Endodermal cell (in vitro differentiated cells): Measurements from ENCODE around the gene SH3PXD2A. TPM values are rescaled to one million over a fixed set of nuclear protein-coding genes. Genes with fewer than 3 reads are reported as not detected.

ENCODE experiments used
- DNase-seq: peaks from one replicate; pipeline ENCODE4 v3.0.0-alpha.2; 2017
- H3K27ac ChIP-seq: 2 replicates; pipeline ENCODE4 v1.5.1; 2013; ENCODE audit warnings: mild to moderate bottlenecking, low read depth, low read length, moderate library complexity
- H3K27me3 ChIP-seq: 2 replicates; pipeline ENCODE4 v1.6.1; 2013; ENCODE audit warnings: mild to moderate bottlenecking, low read length, moderate library complexity; ENCODE audit not compliant: insufficient read depth, control insufficient read depth, poor library complexity, severe bottlenecking
- H3K36me3 ChIP-seq: 2 replicates; pipeline ENCODE4 v1.7.0; 2013; ENCODE audit warnings: mild to moderate bottlenecking, low read length, moderate library complexity; ENCODE audit not compliant: control insufficient read depth, insufficient read depth
- H3K4me1 ChIP-seq: one replicate; pipeline ENCODE4 v1.7.0; 2013; ENCODE audit warnings: low read length; ENCODE audit not compliant: control insufficient read depth, insufficient read depth
- H3K4me3 ChIP-seq: 2 replicates; pipeline ENCODE4 v1.5.1; 2013; ENCODE audit warnings: mild to moderate bottlenecking, low read length, moderate library complexity
- H3K9ac ChIP-seq: 2 replicates; pipeline ENCODE4 v1.6.1; 2013; ENCODE audit warnings: mild to moderate bottlenecking, low read length, moderate library complexity; ENCODE audit not compliant: poor library complexity, severe bottlenecking; ENCODE audit errors: extremely low read depth
- H3K9me3 ChIP-seq: 2 replicates; pipeline ENCODE4 v1.6.1; 2013; ENCODE audit warnings: mild to moderate bottlenecking, low read length, moderate library complexity; ENCODE audit not compliant: control insufficient read depth
- H3K27ac Mint-ChIP-seq: 2 replicates; pipeline ENCODE4 v1.8.0; 2020; ENCODE audit warnings: mixed read lengths
- H3K27me3 Mint-ChIP-seq: 2 replicates; pipeline ENCODE4 v1.8.0; 2021; ENCODE audit warnings: mild to moderate bottlenecking, mixed read lengths; ENCODE audit not compliant: insufficient read depth
- H3K36me3 Mint-ChIP-seq: 2 replicates; pipeline ENCODE4 v1.8.0; 2020; ENCODE audit warnings: low read depth, mixed read lengths
- H3K4me1 Mint-ChIP-seq: 2 replicates; pipeline ENCODE4 v1.8.0; 2020; ENCODE audit warnings: mixed read lengths
- H3K4me3 Mint-ChIP-seq: 2 replicates; pipeline ENCODE4 v1.8.0; 2020; ENCODE audit warnings: mild to moderate bottlenecking, moderate library complexity, mixed read lengths
- H3K9me3 Mint-ChIP-seq: 2 replicates; pipeline ENCODE4 v1.8.0; 2020; ENCODE audit warnings: mild to moderate bottlenecking, mixed read lengths
- CTCF ChIP-seq: fragments of 200-600 bp; sonication (generic); conservative IDR thresholded peaks from 2 replicates; pipeline ENCODE4 v1.5.0; 2021; ENCODE audit warnings: antibody characterized with exemption, mild to moderate bottlenecking
- WGBS, 2 experiments: methylation state at CpG; one replicate each; pipeline versions ENCODE4 v1.1.5 to v1.1.7; 2013; ENCODE audit warnings: missing lambda C conversion rate in 2 of 2, mixed read lengths in 1 of 2; ENCODE audit not compliant: insufficient coverage in 1 of 2, insufficient read length in 1 of 2; 5-methylcytosine and 5-hydroxymethylcytosine counted together
- total RNA-seq, 2 donors: library from RNA; stranded (reverse); fragmentation: NEBNext Ultra II Directional in 1 of 2; extraction: Animal tissue kit (Norgen Biotek cat#: 25700) in 1 of 2; gene quantifications; 2 replicates in 1 of 2; 3 replicates in 1 of 2; pipeline ENCODE4 v1.2.1, GENCODE V29; 2021

SH3PXD2A gene
- total RNA-seq, 2 donors from 2014 or later: 15.7 to 22.6 TPM

DNA sequence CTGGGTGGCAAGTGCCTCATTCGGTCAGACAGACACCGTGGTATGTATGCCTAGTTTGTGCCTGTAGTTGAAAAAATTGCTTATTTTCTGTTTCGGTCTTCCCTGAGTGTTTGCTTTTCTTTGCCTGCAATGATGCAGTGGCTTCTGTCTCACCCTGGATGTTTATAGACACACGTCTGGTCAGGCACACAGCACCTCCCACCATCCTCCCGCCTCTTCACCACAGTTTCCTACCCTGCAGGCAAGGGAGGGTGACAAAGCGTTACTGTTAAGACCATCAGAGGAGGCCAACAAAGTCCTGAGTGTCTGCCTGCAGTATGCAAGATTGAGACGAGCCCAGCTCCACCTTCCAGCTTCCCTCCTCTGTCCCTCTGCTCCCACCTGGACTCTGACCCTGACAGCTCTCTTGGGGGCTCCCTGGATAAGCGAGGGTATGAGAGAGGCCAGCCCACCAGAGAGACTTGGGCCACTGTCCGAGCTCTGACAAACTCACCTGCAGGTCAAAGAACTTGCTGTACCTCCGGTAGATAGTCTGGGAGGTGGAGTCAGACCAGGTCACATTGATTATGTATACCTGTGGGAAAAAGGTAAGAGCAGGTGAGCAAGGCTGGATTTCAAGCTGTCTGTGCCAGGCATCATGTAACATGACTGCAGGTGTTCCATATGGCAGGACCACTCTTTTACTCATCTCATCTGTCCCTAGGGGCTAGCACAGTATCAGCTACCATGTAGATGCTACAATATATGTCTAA lies 54.4 kb downstream of the SH3PXD2A start:
- H3K9me3 Mint-ChIP-seq: no peaks in the 10 kb centered on the region
- H3K27ac Mint-ChIP-seq: no peak overlapping the region
- no peak overlapping the region for H3K4me3 ChIP-seq
- 80 to 92% methylated on average over 8 to 10 of the region's 10 CpGs for WGBS, 2 experiments
- H3K36me3 Mint-ChIP-seq: peaks cover 33% of the 10 kb centered on the region
- peaks cover 7% of the 10 kb centered on the region for H3K36me3 ChIP-seq
- H3K4me1 Mint-ChIP-seq: peaks cover 25% of the 10 kb centered on the region
- H3K27ac ChIP-seq: no peak overlapping the region
- H3K4me3 Mint-ChIP-seq: no peak overlapping the region
- peaks cover 9% of the 10 kb centered on the region for H3K27me3 Mint-ChIP-seq
- TF ChIP-seq CTCF: no peak
- H3K4me1 ChIP-seq: no peaks in the 10 kb centered on the region
- no peak overlapping the region for H3K9ac ChIP-seq
- DNase-seq: no peak
- H3K9me3 ChIP-seq: no peaks in the 10 kb centered on the region
- H3K27me3 ChIP-seq: peaks cover 35% of the 10 kb centered on the region

GRCh38 chr10:103800089-103800488 lies 55.3 kb downstream of the SH3PXD2A start:
- no peak for TF ChIP-seq CTCF
- peaks cover 7% of the 10 kb centered on the region for H3K36me3 ChIP-seq
- Mint-ChIP-seq H3K27me3 (peaks cover 9% of the 10 kb centered on the region), H3K27ac (no peak overlapping the region), H3K4me3 (no peak overlapping the region), H3K9me3 (no peaks in the 10 kb centered on the region), H3K4me1 (peaks cover 23% of the 10 kb centered on the region), H3K36me3 (peaks cover 33% of the 10 kb centered on the region)
- no peak overlapping the region for H3K27ac ChIP-seq
- no peak overlapping the region for H3K9ac ChIP-seq
- no peak overlapping the region for H3K4me3 ChIP-seq
- H3K4me1 ChIP-seq: no peaks in the 10 kb centered on the region
- DNase-seq: no peak
- H3K27me3 ChIP-seq: peaks cover 26% of the 10 kb centered on the region
- 92% methylated on average over 2 to 3 of the region's 3 CpGs for WGBS, 2 experiments
- H3K9me3 ChIP-seq: no peaks in the 10 kb centered on the region

GRCh38 chr10:103799341-103799740 lies 56.0 kb downstream of the SH3PXD2A start:
- Mint-ChIP-seq H3K4me3 (no peak overlapping the region), H3K27ac (no peak overlapping the region), H3K27me3 (peaks cover 9% of the 10 kb centered on the region), H3K9me3 (no peaks in the 10 kb centered on the region), H3K4me1 (peaks cover 16% of the 10 kb centered on the region), H3K36me3 (peaks cover 33% of the 10 kb centered on the region)
- H3K9me3 ChIP-seq: no peaks in the 10 kb centered on the region
- no peak overlapping the region for H3K9ac ChIP-seq
- TF ChIP-seq CTCF: no peak
- H3K27ac ChIP-seq: no peak overlapping the region
- H3K27me3 ChIP-seq: peaks cover 21% of the 10 kb centered on the region
- H3K4me3 ChIP-seq: no peak overlapping the region
- 90 to 100% methylated on average over 2 to 4 of the region's 4 CpGs for WGBS, 2 experiments
- H3K36me3 ChIP-seq: peaks cover 7% of the 10 kb centered on the region
- H3K4me1 ChIP-seq: no peaks in the 10 kb centered on the region
- no peak for DNase-seq
